NCI-H2227 (cell line): ENCODE data around the gene TH.

ENCODE experiments used
- DNase-seq: peaks from one replicate; lab custom pipeline; 2025; ENCODE audit not compliant: unreplicated experiment; lab: John Stamatoyannopoulos, UW

The TH gene

DNA sequence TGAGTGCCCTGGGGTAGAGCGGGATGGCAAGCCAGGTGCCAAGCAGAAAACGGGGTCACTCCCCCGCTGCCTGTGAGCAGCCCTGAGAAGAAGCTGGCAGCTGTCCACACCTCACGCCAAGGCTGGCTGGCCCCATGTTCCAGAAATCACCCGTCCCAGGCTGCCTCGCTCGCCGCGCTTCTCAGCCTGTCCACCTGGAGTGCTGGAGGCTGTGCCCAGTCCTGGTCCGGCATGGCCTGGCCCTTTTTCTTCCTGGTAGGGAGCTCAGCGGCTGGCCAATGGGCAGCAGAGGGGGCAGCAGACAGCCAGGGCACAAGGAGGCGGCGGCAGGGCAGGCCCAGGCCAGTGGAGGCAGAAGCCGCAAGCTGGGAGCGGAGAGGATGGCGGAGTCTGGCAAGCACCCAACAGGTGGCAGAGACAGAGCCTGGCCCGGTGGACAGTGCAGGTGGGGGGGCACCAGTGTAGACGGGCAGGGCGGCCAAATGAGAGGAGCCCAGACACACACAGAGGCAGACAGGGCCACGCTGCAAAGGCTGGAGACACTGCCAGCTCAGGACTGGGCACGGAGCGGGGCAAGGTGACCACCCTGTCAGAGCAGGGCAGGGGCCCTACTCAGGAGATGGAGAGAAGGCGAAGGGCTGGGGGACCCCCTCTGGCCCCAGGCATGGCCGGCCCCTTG is 37.2 kb upstream of the TH start:
- DNase-seq, result no peak

DNA sequence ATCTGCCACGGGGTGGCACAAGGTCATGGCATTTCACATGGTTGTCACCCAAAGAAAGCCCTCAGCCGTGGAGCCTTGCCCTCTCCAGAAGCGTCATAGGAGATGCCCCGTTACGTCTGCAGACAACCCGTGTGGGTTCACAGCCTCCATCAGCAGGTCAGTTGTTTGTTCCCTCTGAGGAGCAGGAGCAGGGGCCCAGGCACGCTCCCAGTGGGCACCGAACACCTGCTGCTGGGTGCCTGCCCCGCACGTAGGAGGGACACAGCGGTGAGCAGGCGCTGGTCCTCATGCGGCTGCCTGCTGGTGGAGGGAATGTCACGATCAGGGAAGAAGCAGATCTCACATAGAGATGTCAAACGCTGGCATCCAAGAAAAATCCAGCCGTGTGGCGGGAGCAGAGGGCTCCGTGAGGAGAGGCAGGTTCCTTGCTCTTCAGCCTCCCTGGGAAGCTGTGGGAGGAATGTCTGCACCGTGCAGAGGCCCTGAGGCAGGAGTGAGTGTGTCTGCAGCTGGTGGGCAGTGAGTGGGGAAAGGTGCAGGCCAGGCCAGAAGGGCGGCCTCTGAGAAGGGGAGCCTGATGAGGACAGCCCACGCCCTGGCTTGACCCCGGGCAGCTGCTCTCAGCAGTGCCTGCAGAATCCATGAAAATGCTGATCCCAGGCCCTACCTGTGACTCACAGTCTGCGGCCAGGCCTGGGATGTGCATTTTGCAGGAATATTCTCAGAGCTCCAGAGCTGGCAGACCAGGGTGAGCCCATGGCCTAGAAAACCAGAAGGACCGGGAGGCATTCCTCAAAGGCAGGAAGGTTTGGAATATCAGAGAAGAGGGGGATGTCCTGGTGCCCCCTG is 36.4 kb upstream of the TH start:
- DNase-seq, result no peak

DNA sequence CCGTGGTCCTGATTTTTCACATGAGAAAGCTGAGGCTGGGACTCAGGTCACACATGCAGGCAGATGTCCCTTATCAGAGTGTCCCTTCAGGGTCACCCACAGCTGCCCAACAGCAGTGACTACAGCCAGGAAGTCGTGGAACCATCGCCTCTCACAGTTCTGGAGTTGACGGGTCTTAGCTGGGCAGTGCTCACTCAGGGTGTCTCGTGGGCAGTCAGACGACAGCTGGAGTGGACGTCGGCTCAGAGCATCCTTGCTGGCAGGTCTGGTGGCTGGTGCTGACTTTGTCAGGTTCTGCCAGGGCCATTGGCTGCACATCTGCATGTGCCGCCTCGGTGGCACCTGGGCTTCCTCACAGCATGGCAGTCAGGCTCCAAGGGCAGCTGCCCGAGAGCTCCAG is 35.6 kb upstream of the TH start:
- DNase-seq, result no peak

DNA sequence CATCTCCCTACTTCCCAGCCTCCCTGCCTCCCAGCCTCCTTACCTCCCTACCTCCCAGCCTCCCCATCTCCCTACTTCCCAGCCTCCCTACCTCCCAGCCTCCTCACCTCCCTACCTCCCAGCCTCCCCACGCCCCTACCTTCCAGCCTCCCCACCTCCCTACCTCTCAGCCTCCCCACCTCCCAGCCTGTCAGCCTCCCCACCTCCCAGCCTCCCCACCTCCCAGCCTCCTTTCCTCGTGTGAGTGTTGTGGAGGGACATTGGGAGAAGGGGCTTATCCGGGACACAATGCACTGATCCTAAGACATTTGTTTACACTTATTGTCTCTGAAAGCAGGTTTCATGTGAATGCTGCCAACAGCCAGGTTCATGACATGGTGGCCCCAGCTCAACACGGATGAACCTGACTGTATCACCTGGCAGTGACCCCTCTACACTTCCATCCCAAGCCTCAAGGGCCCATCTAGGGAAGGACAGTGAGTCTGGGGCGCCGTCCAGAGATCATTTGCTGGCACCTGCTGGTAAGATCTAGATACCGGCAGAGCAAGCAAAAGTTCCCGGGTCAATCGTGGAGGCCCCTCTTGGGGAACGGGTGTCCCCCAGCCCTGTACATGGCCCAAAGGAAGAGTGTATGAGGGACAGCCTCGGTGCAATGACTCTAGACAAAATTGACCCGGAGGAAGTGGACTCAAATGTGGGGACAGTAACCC is 34.5 kb upstream of the TH start:
- no peak for DNase-seq

DNA sequence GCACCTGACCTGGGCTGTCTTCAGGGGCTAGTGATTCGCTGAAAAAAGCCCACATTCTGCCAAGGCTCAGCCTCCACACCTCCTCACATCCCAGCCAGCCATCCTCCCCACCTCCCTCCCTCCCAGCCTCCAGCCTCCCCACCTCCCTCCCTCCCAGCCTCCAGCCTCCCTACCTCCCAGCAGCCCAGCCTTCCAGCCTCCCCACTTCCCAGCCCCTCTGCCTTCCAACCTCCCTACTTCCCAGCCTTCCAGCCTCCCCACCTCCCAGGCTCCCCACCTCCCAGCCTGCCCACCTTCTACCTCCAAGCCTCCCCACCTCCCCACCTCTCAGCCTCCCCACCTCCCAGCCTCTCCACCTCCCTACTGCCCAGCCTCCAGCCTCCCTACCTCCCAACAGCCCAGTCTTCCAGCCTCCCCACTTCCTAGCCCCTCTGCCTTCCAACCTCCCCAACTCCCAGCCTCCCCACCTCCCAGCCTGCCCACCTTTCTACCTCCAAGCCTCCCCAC is 33.7 kb upstream of the TH start:
- no peak for DNase-seq

DNA sequence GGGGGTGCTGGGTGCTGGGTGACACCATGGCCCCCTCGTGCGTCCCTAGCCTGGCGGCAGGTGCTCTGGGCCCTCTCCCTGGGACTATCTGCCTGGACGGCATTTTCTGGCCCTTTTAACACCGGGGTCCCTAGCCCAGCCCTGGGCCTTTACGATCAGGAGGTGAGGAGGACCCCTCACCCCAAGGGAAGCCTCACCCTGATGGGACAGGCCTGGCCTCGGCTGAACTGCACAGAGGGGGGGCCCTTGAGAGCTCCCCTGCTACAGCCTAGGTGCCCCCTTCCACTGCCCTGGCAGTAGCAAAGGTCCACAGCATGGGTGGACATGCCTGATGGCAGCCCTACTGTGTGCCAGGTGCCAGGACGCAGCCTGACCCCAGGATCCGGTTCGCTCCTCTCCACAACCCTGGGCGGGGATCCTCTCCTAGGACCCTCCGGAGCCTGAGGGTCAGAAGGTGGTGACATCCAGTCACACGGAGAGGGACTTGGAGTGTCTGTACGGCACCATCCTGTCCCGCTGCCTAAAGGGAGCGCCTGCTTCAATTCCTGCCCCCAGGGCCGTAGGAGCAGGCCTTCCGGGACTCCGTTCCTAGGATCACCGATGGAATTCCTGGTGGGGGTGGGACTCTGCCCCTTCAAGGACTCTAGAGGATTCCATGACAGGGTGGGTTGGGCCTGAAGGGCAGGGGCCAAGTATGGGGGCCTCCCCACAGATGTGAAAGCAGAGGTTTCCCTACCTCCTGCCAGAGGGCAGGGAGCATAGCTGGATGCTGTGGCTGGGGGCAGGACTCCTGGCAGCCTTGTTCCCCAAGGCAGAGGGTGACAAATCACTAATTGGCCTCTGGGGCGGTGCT is 33.0 kb upstream of the TH start:
- no peak for DNase-seq

DNA sequence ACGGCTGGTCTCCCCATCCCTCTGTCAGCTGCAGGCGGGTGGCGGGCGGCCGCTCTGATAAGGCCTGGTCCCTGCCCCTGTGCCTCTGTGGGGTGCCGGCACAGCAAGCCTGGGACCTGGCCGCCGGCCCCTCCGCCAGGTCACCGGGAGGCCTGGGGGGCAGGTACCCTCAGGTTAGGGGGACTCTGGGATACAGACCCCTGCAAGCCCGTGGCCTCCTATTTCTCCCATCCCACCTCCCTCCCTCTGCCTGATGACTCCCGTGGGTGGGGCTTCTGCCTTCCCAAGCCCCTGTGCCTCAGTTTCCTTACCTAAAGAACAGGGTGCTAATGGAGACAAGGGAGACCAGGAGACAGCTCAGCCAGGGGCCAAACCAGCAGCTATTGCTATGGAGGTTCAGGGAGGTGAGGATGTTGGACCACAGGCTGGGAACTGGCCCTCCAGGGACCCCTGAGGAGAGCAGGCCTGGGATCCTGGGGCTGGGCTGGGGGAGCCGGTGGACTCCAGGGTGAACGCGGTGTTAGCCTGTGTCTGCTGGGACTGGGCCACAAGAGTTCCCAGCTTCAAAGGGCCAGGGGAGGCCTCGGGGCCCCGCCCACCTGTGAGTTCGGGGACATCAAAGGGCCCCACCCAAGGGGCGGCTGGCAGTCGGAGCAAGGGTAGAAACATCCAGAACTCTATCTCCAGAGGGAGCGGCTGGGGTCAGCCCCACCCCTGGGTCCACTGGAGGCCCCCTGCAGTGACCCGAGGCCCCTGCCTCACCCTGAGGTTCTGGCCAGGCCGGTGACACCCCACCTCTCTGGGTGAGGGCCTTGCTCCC is 32.0 kb upstream of the TH start:
- no peak for DNase-seq

DNA sequence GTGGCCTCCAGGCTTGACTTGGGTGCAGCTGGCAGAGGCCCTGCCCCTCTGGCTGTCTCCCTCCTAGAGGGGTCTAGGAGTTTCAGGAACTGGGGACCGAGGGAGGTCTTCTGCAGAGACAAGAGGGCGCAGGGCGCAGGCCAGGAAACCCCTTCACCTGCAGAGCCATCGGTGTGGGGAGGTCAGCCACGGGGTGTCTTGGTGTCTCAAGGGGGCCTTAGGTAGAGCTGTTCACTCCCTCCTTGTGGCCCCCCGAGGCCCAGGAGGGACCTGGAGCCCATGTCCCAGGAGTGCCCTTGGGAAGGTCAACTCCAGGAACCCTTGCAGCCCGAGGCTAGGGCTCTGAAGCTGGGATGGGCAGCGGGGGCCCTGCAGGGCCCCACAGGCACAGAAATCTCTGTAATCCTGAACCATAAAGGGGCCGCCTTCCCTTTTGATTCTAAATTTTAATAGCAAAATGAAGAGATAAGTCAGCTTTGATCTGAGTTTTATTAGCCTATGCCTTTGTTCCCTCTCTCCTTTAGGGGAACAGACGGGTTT is 31.4 kb upstream of the TH start:
- no peak for DNase-seq

DNA sequence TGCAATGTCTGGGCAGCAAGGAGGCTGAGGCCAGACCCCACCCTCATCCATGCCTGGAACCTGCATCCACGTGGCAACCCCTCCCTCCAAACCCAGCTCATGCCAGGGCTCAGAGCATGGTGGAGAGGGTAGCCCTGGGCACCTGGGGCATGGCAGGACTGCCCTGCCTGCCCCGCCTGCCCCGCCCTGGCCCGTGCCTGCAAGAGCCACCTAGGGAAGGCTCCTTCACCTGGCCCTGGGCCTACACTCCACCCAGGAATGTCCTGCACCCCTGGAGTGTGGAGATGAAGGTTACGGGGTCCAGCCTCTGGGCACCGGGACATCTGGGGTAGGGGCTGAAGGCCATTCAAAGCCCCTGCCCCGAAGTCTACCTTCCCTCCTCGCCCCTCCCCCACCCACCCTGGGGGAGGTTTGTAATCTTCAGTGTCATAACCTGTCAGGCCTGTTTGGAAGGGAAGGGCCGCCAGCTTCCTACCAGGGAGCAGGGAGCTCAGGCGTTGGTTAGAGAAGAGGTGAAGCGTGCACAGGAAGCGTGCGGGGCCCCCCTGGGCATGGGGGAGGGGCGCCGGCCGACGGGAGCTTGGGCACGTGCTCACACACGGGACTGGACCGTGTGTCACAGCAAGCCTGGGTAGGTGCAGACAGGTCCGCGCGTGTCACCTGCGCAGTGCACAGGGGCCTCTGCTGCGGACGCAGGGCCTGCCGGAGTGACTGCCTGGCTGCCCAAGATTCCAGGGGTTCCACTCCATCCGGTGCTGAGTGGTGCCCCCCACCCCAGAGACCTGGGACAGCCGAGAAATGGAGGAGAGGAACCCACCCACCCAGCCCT is 30.7 kb upstream of the TH start:
- no peak for DNase-seq

DNA sequence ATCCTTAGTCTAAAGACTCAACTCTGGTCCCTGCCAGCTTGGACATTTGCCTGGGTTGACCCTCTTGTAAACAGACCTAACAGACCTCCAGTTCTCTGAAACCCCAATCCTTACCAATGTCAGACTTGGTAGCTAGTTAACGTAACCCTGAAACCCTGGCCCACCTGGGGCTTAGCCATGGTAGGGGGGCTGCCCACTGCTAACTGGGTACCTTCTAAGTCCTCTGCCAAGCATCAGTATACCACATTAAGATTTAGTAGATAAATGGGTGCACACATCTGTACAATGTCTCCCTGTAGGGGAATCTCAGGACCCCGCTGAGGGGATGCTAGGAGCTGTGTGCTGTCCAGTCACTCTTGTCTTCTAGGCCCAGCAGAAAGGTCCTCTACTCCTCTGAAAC is 29.9 kb upstream of the TH start:
- no peak for DNase-seq

DNA sequence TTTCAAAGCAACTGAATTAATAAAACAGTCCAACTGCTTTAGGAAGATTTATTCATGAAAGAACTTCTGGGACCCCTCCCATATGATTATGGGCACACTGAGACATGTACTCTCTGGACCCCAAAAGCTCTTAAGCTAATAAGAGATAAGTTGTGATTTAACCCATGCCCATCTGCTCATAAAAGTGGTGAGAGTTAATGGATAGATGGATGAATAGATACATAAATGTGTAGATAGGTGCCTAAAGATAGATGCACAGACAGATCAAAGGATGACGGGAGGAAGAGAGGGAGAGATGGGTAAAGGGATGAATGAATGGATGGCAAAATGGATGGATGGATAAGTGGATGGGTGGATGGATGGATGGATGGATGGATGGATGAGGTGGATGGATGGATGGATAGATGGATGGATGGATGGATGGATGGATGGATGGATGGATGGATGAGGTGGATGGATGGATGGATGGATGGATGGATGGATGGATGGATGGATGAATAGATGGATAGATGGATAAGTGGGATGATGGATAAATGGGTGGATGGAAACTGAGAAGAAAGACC is 29.4 kb upstream of the TH start:
- DNase-seq, result no peak

DNA sequence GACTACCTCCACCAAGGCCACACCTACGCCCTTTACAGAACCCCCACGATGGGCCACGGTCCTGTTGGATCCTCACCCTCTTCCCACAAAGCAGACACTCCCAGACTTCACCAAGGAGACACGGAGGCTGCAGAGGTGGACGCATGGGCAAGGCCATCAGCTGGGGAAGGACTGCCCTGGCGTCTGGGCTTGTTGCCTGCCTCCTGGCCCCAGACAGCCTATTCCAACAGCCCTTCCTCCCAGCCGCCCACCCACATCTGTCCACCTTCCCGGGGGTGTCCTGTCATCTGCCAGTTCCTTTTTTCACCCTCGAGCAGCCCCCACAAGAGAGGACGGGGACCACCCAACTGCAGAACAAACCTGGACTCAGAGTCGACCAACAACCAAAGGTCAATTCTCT is 28.9 kb upstream of the TH start:
- DNase-seq, result no peak

DNA sequence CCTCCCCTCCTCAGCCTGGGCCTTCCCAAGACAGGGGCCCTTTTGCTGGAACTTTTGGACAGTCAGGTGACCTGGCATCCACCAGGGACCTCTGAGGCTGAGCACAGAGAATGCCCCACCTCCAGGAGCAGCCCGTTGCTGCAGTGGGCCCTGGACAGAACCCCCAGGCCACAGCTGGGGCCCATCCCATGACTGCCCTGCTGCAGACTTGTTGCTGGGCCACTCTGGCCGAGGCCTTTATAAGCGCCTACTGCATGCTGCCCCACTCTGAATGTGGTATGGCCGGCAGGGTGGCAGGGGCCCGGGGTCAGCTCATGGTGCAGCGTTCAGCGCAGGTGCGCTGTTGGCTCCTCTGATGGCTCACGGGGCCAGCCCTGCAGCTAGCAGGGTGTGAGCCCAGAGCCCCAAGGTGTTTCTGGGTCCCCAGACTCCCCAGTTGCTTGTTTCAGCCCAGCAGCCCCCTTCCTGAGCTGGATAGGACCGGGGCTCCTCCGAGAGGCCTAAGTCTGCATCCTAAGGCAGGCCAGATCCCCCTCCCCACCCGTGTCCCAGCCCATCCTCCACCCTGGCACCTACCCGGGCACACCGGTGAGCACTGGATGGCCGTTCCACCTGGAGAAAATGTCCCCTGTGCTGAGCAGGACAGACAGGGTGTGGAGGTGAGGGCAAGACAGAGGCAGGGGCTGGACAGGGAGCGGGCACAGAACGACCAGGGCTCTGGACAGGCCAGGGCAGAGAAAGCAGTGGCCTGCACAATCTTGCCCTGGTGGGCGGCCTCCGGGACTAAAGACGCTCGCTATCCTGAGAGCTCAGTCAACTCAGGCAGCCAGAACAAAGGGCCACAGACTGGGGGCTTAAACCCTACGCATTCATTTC is 28.1 kb upstream of the TH start:
- no peak for DNase-seq

DNA sequence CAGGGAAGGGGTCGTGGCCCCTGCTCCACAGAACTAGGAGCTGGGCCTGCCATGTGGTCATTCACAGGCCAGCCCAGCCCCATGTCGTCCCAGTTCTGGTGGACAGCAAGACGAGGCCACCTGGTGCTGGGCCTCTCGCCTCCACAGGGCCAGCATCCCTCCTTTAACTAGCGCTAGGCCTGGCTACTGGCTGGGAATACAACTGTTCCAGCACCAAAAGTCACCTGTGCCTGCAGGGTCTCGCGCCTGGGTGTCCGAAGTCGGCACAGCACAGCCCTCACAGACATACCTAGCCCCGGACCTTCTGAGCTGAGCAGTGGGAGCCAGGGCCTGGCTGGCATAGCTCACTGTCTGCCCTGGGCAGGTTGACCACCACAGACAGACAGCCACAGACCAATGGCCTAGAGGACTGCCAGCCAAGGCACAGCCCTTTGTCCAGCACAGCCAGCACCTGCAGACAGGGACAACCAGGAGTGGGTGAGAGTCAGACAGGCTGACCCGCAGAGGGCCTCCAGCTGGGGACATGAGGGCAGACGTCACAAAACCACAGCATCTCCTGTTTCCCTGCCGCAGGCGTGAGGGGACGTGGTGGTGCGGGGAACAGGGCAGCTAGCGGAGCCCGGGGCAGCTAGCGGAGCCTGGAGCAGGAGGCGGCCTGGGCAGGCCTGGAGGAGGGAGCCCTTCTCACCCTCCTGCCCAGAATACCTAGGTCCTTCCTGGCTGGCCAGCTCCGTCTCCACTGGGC is 27.2 kb upstream of the TH start:
- DNase-seq, result no peak

DNA sequence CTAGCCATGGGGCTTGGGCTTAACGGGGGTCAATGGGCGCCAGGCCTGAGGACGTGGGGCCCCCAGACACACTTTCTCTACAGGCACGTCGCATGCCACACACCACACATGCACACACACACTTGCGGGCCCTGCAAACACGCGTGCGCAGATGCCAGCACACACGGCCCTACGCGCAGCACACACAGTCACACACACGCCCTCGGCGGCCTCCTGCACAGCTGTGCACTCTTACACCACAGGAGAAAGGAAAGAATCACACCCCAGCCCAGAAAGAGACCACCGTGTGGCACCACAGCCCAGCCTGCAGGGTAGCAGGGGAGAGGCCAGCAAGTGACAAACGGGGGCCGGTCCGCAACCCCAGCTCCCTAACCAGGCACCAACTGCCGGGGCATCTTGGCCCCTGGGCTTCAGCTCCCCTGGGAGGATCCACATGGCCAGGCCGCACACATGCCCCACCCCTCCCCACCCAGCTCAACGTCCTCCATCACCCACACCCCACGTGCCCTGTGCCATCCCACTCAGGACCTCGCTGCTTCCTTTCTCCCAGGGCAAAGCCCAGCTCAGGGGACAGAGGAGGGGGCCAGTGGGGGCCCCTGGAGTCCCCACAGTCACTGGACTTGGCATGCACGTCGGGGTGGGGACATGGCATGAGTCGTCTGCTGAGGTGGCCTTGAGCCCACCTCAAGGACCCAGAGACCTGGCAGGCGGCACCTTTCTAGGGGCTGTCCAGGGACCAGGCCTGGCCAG is 26.3 kb upstream of the TH start:
- DNase-seq, result no peak
